NCI-H146 treated with DMSO at 0.1 percent for 48 hours (cell line): Measurements from ENCODE around the gene TNS1.

Experiments
- DNase-seq: peaks from one replicate; lab custom pipeline; 2025; ENCODE audit not compliant: unreplicated experiment; lab: John Stamatoyannopoulos, UW

The TNS1 gene

GRCh38 chr2:217901400-217901799 is 101.4 kb downstream of the TNS1 start:
- DNase-seq = no peak

- no peak for DNase-seq
These were observed 101.9 kb downstream of the TNS1 start for GRCh38 chr2:217900780-217901360.

- no peak for DNase-seq
These were observed 102.6 kb downstream of the TNS1 start for GRCh38 chr2:217900010-217900779.

GRCh38 chr2:217899231-217900009 is 103.4 kb downstream of the TNS1 start:
- DNase-seq = no peak

- no peak for DNase-seq
These were observed 104.7 kb downstream of the TNS1 start for GRCh38 chr2:217897816-217898806.

- no peak for DNase-seq
These were observed 105.6 kb downstream of the TNS1 start for GRCh38 chr2:217897091-217897715.

- no peak for DNase-seq
These were observed 107.6 kb downstream of the TNS1 start for GRCh38 chr2:217895070-217895635.

- no peak for DNase-seq
These were observed 109.4 kb downstream of the TNS1 start for GRCh38 chr2:217893440-217893839.

GRCh38 chr2:217892560-217892959 is 110.2 kb downstream of the TNS1 start:
- no peak for DNase-seq

GRCh38 chr2:217890445-217890844 is 112.3 kb downstream of the TNS1 start:
- DNase-seq = no peak

GRCh38 chr2:217889656-217890055 is 113.1 kb downstream of the TNS1 start:
- no peak for DNase-seq

- no peak for DNase-seq
These were observed 114.7 kb downstream of the TNS1 start for GRCh38 chr2:217887841-217888701.

GRCh38 chr2:217886720-217887309 is 116.0 kb downstream of the TNS1 start:
- peak; percentile 3 for DNase-seq

- DNase-seq = no peak
These were observed 116.7 kb downstream of the TNS1 start for GRCh38 chr2:217886091-217886490.

- no peak for DNase-seq
These were observed 117.8 kb downstream of the TNS1 start for GRCh38 chr2:217884985-217885384.

GRCh38 chr2:217880891-217881290 is 121.9 kb downstream of the TNS1 start:
- DNase-seq = no peak

GRCh38 chr2:217880287-217880889 is 122.4 kb downstream of the TNS1 start:
- DNase-seq = no peak

- DNase-seq = no peak
These were observed 123.7 kb downstream of the TNS1 start for GRCh38 chr2:217878915-217879590.
